HepG2 (cell line): Measurements from ENCODE around the gene SLC2A10. TPM values are rescaled to one million over a fixed set of nuclear protein-coding genes. Genes with fewer than 3 reads are reported as not detected.
A peak's percentile ranks its signal among the peaks of the same experiment; 100 is the strongest.

ENCODE experiments used
- CREM ChIP-seq, 2 experiments: sonication (generic) in 1 of 2; formaldehyde crosslinking in 1 of 2; IDR thresholded peaks; 2 replicates each; pipeline versions ENCODE4 v1.4.0 to v1.6.1; 2016 to 2020; ENCODE audit warnings: antibody characterized with exemption in 1 of 2, mild to moderate bottlenecking in 1 of 2, missing genetic modification reagents in 1 of 2
- HINFP ChIP-seq: sonication (generic); formaldehyde crosslinking; IDR thresholded peaks from 2 replicates; pipeline ENCODE4 v1.4.0; 2020; ENCODE audit warnings: low read depth, mild to moderate bottlenecking, missing genetic modification reagents
- KDM3A ChIP-seq: IDR thresholded peaks from 2 replicates; pipeline ENCODE4 v1.6.1; 2018; ENCODE audit warnings: low read depth, missing compliant biosample characterization
- KLF16 ChIP-seq, 2 experiments: sonication (generic) in 1 of 2; formaldehyde crosslinking in 1 of 2; IDR thresholded peaks; 2 replicates each; pipeline versions ENCODE4 v1.6.1 to v1.8.0; 2016 to 2023; ENCODE audit warnings: missing genetic modification reagents in 2 of 2, missing compliant biosample characterization in 1 of 2
- MNT ChIP-seq: fragments of 450-650 bp; IDR thresholded peaks from 2 replicates; pipeline ENCODE4 v1.6.1; 2016
- RXRB ChIP-seq: IDR thresholded peaks from 2 replicates; pipeline ENCODE4 v1.6.1; 2016; ENCODE audit warnings: borderline replicate concordance, missing genetic modification reagents, missing compliant biosample characterization
- SOX13 ChIP-seq, 3 experiments: fragments of 450-650 bp in 1 of 3; sonication (generic) in 1 of 3; formaldehyde crosslinking in 1 of 3; IDR thresholded peaks in 2 of 3; conservative IDR thresholded peaks in 1 of 3; 2 replicates each; pipeline versions ENCODE4 v1.5.0 to v1.6.1; 2016 to 2020; ENCODE audit warnings: antibody characterized with exemption in 1 of 3, mild to moderate bottlenecking in 1 of 3, missing compliant biosample characterization in 1 of 3, missing genetic modification reagents in 1 of 3, moderate library complexity in 1 of 3
- TEAD3 ChIP-seq: optimal IDR thresholded peaks from 2 replicates; pipeline ENCODE3; 2016; ENCODE audit warnings: borderline replicate concordance
- ZEB1 ChIP-seq: IDR thresholded peaks from 2 replicates; pipeline ENCODE4 v1.6.1; 2012; ENCODE audit warnings: mild to moderate bottlenecking, low read depth, inconsistent platforms; ENCODE audit not compliant: insufficient replicate concordance
- ZFP36L1 ChIP-seq: sonication (generic); formaldehyde crosslinking; IDR thresholded peaks from 2 replicates; pipeline ENCODE4 v1.8.0; 2022; ENCODE audit warnings: mild to moderate bottlenecking, missing genetic modification reagents, moderate library complexity
- ZNF121 ChIP-seq: sonication (generic); formaldehyde crosslinking; IDR thresholded peaks from 2 replicates; pipeline ENCODE4 v1.5.0; 2020; ENCODE audit warnings: mild to moderate bottlenecking, missing genetic modification reagents
- ZNF484 ChIP-seq: sonication (generic); formaldehyde crosslinking; IDR thresholded peaks from 2 replicates; pipeline ENCODE4 v1.5.1; 2020; ENCODE audit warnings: mild to moderate bottlenecking, low read depth, missing genetic modification reagents, borderline replicate concordance
- ZNF670 ChIP-seq: sonication (generic); formaldehyde crosslinking; IDR thresholded peaks from 2 replicates; pipeline ENCODE4 v1.8.0; 2022; ENCODE audit warnings: mild to moderate bottlenecking, missing genetic modification reagents, borderline replicate concordance
- ZNF773 ChIP-seq: sonication (generic); formaldehyde crosslinking; IDR thresholded peaks from 2 replicates; pipeline ENCODE4 v1.4.0; 2020; ENCODE audit warnings: missing genetic modification reagents, borderline replicate concordance
- polyA plus RNA-seq, 8 experiments: library from polyadenylated mRNA; depleted of rRNA in 3 of 8; stranded (reverse) in 7 of 8; unstranded in 1 of 8; fragments of >200 nt; fragmentation: Illumina TruSeq in 4 of 8; extraction: Trizol in 4 of 8; gene quantifications; 2 replicates each; pipeline versions ENCODE4 v1.2.1 to v1.2.3, GENCODE V29; 2011 to 2016; ENCODE audit warnings: low read depth in 4 of 8, missing spikeins in 1 of 8, mixed read lengths in 1 of 8; ENCODE audit not compliant: insufficient read depth in 1 of 8
- total RNA-seq, 5 experiments: library from RNA; depleted of rRNA; stranded (reverse); fragments of >200 nt; fragmentation: Illumina TruSeq; extraction: Trizol; gene quantifications; 2 replicates each; pipeline ENCODE4 v1.2.3, GENCODE V29; 2016; ENCODE audit warnings: low read depth in 1 of 5

SLC2A10 gene
- total and polyA plus RNA-seq, 2 of the 13 experiments (the other 11 are each of a cell fraction or from before 2014, with no cell fraction given) = 16.0 to 18.4 TPM

GRCh38 chr20:46715292-46715756 lies 5.9 kb downstream of the SLC2A10 start (continued):
- no peak for TF ChIP-seq MNT
- peak; percentile 60; the same call in 1 of the 2 replicates for TF ChIP-seq ZFP36L1
- TF ChIP-seq CREM (IDR thresholded peaks at IDR 0.05) = 0 out of 2 replicates have a peak, but pooled peaks have one; percentile 16
- no peak for TF ChIP-seq CREM (CRISPR knock-in tag; IDR thresholded peaks at IDR 0.05)
- no peak for TF ChIP-seq ZEB1
- peak in 1 of 2 experiments; percentile 21; a peak in 1 of 4 replicates for TF ChIP-seq KLF16 (CRISPR knock-in tag; IDR thresholded peaks at IDR 0.05)
- TF ChIP-seq RXRB (CRISPR knock-in tag) = peak; percentile 88
- TF ChIP-seq ZNF670 (CRISPR knock-in tag) = no peak
- TF ChIP-seq HINFP (CRISPR knock-in tag) = no peak
- TF ChIP-seq SOX13 (IDR thresholded peaks at IDR 0.05) = no peak
- TF ChIP-seq SOX13 (CRISPR knock-in tag; conservative IDR thresholded peaks at IDR 0.05 in 1 of 2, IDR thresholded peaks at IDR 0.05 in 1 of 2) = peak in 1 of 2 experiments; percentile 44; a peak in 1 of 4 replicates
- TF ChIP-seq ZNF121 = no peak
- peak; percentile 68; the same call in 1 of the 2 replicates for TF ChIP-seq KDM3A (CRISPR knock-in tag)
- TF ChIP-seq ZNF773 (CRISPR knock-in tag) = no peak
- TF ChIP-seq TEAD3 (CRISPR knock-in tag) = peak; percentile 70
- TF ChIP-seq ZNF484 (CRISPR knock-in tag) = no peak
